Vagina (tissue), 2 donors: ENCODE results near the gene SMARCD2.
"Not testable (repeated sequence)": the region's sequence is repeated elsewhere in the genome, so short reads cannot be mapped to it uniquely, and the experiment has no call there.

Experiments used
- POLR2AphosphoS5 ChIP-seq, 2 donors: sonication (generic); formaldehyde crosslinking; IDR thresholded peaks; one replicate each; pipeline ENCODE4 v1.9.0; 2017; ENCODE audit warnings: antibody characterized with exemption in 2 of 2, mild to moderate bottlenecking in 2 of 2, low read depth in 1 of 2; ENCODE audit not compliant: insufficient read depth in 1 of 2
- TF ChIP-seq, protein P1 (sequence below), 3 experiments: fragments of 450-650 bp in 2 of 3; fragments of 200-600 bp in 1 of 3; sonication (generic) in 1 of 3; IDR thresholded peaks; one replicate each; pipeline ENCODE4 v1.5.1; 2017 to 2019; ENCODE audit warnings: antibody characterized with exemption in 3 of 3, mild to moderate bottlenecking in 2 of 3, moderate library complexity in 2 of 3

DNA sequence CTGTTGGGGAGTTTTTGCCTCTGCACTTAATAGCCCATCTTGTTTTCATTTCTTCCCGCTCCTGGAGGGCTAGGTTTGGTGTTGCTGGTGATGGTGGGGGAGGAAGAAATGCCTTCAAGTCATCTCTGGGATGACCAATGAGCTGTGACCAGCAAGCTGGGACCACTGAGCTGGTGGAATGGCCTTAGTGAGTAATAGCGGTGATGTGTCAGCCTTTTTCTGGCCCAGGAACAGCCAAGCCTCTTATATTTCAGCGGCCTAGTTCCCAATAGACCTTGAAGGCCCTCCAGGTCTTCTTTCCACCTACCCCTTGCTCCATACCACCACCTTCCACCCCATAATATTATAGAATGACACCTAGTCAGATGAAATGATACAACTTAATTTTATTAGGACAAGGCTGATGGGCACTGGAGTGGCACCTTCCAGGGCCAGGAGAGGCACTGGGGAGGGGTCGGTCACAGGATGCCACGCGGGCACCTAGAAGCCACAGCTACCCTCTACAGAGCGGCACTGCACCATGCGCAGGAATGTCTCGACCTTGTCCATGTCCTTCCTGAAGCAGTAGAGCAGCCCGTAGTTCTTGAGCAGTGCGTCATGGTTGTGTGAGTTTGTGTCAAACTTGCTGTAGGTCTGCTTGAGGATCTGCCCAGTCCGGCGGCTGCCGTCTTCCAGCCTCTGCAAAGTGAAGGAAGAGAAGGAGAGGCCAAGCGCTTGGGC is 29.3 kb upstream of the SMARCD2 start:
- not testable (repeated sequence) for TF ChIP-seq POLR2AphosphoS5 (IDR thresholded peaks at IDR 0.05; ENCODE audit: insufficient read depth in 1 of 2, low read depth in 1 of 2)
- TF ChIP-seq, protein P1, sequence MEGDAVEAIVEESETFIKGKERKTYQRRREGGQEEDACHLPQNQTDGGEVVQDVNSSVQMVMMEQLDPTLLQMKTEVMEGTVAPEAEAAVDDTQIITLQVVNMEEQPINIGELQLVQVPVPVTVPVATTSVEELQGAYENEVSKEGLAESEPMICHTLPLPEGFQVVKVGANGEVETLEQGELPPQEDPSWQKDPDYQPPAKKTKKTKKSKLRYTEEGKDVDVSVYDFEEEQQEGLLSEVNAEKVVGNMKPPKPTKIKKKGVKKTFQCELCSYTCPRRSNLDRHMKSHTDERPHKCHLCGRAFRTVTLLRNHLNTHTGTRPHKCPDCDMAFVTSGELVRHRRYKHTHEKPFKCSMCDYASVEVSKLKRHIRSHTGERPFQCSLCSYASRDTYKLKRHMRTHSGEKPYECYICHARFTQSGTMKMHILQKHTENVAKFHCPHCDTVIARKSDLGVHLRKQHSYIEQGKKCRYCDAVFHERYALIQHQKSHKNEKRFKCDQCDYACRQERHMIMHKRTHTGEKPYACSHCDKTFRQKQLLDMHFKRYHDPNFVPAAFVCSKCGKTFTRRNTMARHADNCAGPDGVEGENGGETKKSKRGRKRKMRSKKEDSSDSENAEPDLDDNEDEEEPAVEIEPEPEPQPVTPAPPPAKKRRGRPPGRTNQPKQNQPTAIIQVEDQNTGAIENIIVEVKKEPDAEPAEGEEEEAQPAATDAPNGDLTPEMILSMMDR (IDR thresholded peaks at IDR 0.05) = not testable (repeated sequence)
